ENCODE results near the gene ABI3BP. TPM values are rescaled to one million over a fixed set of nuclear protein-coding genes. Genes with fewer than 3 reads are reported as not detected.

The ABI3BP gene
- total RNA-seq, 1 experiment from 2014 or later, result 23.4 TPM

GRCh38 chr3:100708989-100709841 is 284.0 kb downstream of the ABI3BP start, which contains the start of gene TFG:
TFG (plus strand) TSS chr3:100709494; CDS start chr3:100713686, 4,192 bp downstream.
- Histone ChIP-seq H3K4me3 (ENCODE audit: low read length) (peak within 1 kb of the TSS; percentile 80), H3K9me3 (ENCODE audit: low read length) (no peaks in the 10 kb centered on the region), H3K27me3 (ENCODE audit: low read length) (no peaks in the 10 kb centered on the region), H2AFZ (ENCODE audit: low read length) (peak within 1 kb of the TSS; percentile 76), H3K36me3 (ENCODE audit: low read depth, low read length) (peaks cover 14% of the 10 kb centered on the region; the same call in 1 of the 2 replicates), H3K4me1 (ENCODE audit: insufficient read depth, low read length) (peaks cover 21% of the 10 kb centered on the region), H3K27ac (ENCODE audit: low read length) (peak within 1 kb of the TSS; percentile 93), H3K9ac (ENCODE audit: low read length) (peak within 1 kb of the TSS; percentile 80), H3K9me2 (replicated peaks; ENCODE audit: low read length) (no peaks in the 10 kb centered on the region), H3F3A (ENCODE audit: low read length, unreplicated experiment) (no peaks in the 10 kb centered on the region), H3K79me2 (ENCODE audit: low read length) (peaks cover 45% of the 10 kb centered on the region), H4K20me1 (ENCODE audit: low read length) (peaks cover 38% of the 10 kb centered on the region), H3K4me2 (ENCODE audit: low read length) (peak within 1 kb of the TSS; percentile 93)
- no TSS peak for BruUV-seq (replicated peaks)
- intact Hi-C loops (cut with micrococcal nuclease), result no loop called here
- peak; percentile 100 for DNase-seq
- ChIA-PET CTCF (interaction anchor here (0.5 to 2.7 kb wide), 3 partner anchors 106 to 246 kb away, joined by 3 to 23 read pairs (median 5); no protein-coding TSS in a partner anchor), POLR2A (ENCODE audit: unreplicated experiment) (interaction anchor here (0.6 to 0.7 kb wide), 8 partner anchors 37 to 871 kb away, joined by 3 to 6 read pairs (median 4); no protein-coding TSS in a partner anchor)
- no peak for TF ChIP-seq CTCF (conservative IDR thresholded peaks at IDR 0.05; ENCODE audit: low read depth, low read length)
- no peak for TF ChIP-seq EZH2 (IDR thresholded peaks at IDR 0.05; ENCODE audit: low read length, unreplicated experiment)
- TF ChIP-seq EZH2phosphoT487 (IDR thresholded peaks at IDR 0.05; ENCODE audit: borderline replicate concordance, low read length), result no peak
- peak; percentile 89 for ATAC-seq

- Histone ChIP-seq H4K20me1 (ENCODE audit: low read length) (peaks cover 34% of the 10 kb centered on the region), H3K36me3 (ENCODE audit: low read depth, low read length) (peaks cover 10% of the 10 kb centered on the region; the same call in 1 of the 2 replicates), H3K27me3 (ENCODE audit: low read length) (no peaks in the 10 kb centered on the region), H3K4me2 (ENCODE audit: low read length) (peak overlapping the region; percentile 93), H3F3A (ENCODE audit: low read length, unreplicated experiment) (no peaks in the 10 kb centered on the region), H2AFZ (ENCODE audit: low read length) (peak overlapping the region; percentile 76), H3K9me3 (ENCODE audit: low read length) (no peaks in the 10 kb centered on the region), H3K9ac (ENCODE audit: low read length) (peak overlapping the region; percentile 80), H3K4me3 (ENCODE audit: low read length) (peak overlapping the region; percentile 69), H3K9me2 (replicated peaks; ENCODE audit: low read length) (no peaks in the 10 kb centered on the region), H3K27ac (ENCODE audit: low read length) (peak overlapping the region; percentile 93), H3K4me1 (ENCODE audit: insufficient read depth, low read length) (peaks cover 21% of the 10 kb centered on the region), H3K79me2 (ENCODE audit: low read length) (peaks cover 39% of the 10 kb centered on the region)
- CTCF ChIA-PET, result interaction anchor here (0.5 to 2.7 kb wide), 3 partner anchors 106 to 246 kb away, joined by 3 to 23 read pairs (median 5); no protein-coding TSS in a partner anchor
- peak; percentile 87 for DNase-seq
- no peak for TF ChIP-seq CTCF (conservative IDR thresholded peaks at IDR 0.05; ENCODE audit: low read depth, low read length)
- no peak for TF ChIP-seq EZH2phosphoT487 (IDR thresholded peaks at IDR 0.05; ENCODE audit: borderline replicate concordance, low read length)
- peak; percentile 53 for ATAC-seq
- POLR2A ChIA-PET (ENCODE audit: unreplicated experiment), result interaction anchor here (0.6 to 0.7 kb wide), 7 partner anchors 37 to 846 kb away, joined by 3 to 6 read pairs (median 4); no protein-coding TSS in a partner anchor
- TSS peak; percentile 96 for BruUV-seq (replicated peaks)
- intact Hi-C loops (cut with micrococcal nuclease), result no loop called here
Observed at GRCh38 chr3:100708644-100708988, 284.6 kb downstream of the ABI3BP start.
